ENCODE results near the gene TAF15.

The TAF15 gene

GRCh38 chr17:35788477-35789368 is 20.6 kb upstream of the TAF15 start:
- DNase-seq, result no peak

- DNase-seq, result no peak
Observed at GRCh38 chr17:35790841-35791240, 18.4 kb upstream of the TAF15 start.

- no peak for DNase-seq
Observed at GRCh38 chr17:35791681-35792350, 17.5 kb upstream of the TAF15 start.

GRCh38 chr17:35793257-35793656 is 16.0 kb upstream of the TAF15 start:
- DNase-seq, result no peak

GRCh38 chr17:35795007-35795870 is 14.0 kb upstream of the TAF15 start, which contains the start of gene MMP28:
TSS of gene MMP28 (minus strand) at chr17:35795641. CDS start at chr17:35795377, 264 bp downstream.
- DNase-seq, result peak; percentile 67

- DNase-seq, result no peak
Observed at GRCh38 chr17:35795871-35796265, 13.4 kb upstream of the TAF15 start.

GRCh38 chr17:35796942-35797341 is 12.3 kb upstream of the TAF15 start:
- DNase-seq, result no peak

GRCh38 chr17:35797370-35797769 is 11.9 kb upstream of the TAF15 start:
- DNase-seq, result no peak

GRCh38 chr17:35797918-35798317 is 11.4 kb upstream of the TAF15 start:
- DNase-seq, result no peak

GRCh38 chr17:35799942-35800341 is 9.3 kb upstream of the TAF15 start:
- DNase-seq, result no peak

GRCh38 chr17:35801583-35802224 is 7.6 kb upstream of the TAF15 start:
- DNase-seq, result peak; percentile 93

GRCh38 chr17:35804658-35805192 is 4.6 kb upstream of the TAF15 start:
- peak; percentile 97 for DNase-seq

GRCh38 chr17:35807371-35808144 is 1.7 kb upstream of the TAF15 start:
- DNase-seq, result no peak

- DNase-seq, result no peak
Observed at GRCh38 chr17:35808240-35808961, 883 bp upstream of the TAF15 start.

GRCh38 chr17:35809855-35810461 is 674 bp downstream of the TAF15 start:
- DNase-seq, result no peak

GRCh38 chr17:35811759-35812158 is 2.5 kb downstream of the TAF15 start:
- no peak for DNase-seq

- DNase-seq, result no peak
Observed at GRCh38 chr17:35812456-35812855, 3.2 kb downstream of the TAF15 start.

- no peak for DNase-seq
Observed at GRCh38 chr17:35816723-35817122, 7.4 kb downstream of the TAF15 start.

GRCh38 chr17:35817196-35817595 is 7.9 kb downstream of the TAF15 start:
- DNase-seq, result no peak

GRCh38 chr17:35819455-35819854 is 10.2 kb downstream of the TAF15 start:
- DNase-seq, result no peak

Data from hematopoietic multipotent progenitor cell treated with erythropoietin and hydrocortisone succinate and interleukin-3 and kit ligand, for 4 days (in vitro differentiated cells).